Dermis microvascular lymphatic vessel endothelial cell (primary cell): ENCODE data around the gene OGDH. TPM values are rescaled to one million over a fixed set of nuclear protein-coding genes. Genes with fewer than 3 reads are reported as not detected.

ENCODE experiments used
- DNase-seq, 2 donors: peaks; one replicate each; pipeline versions ENCODE4 v3.0.0 to v3.0.0-alpha.2; 2010; ENCODE audit warnings: low read depth in 2 of 2
- total RNA-seq: library from RNA; depleted of rRNA; stranded (reverse); fragments of >200 nt; gene quantifications from 2 replicates; pipeline ENCODE4 v1.2.1, GENCODE V29; 2014

The OGDH gene
- total RNA-seq, 1 donor from 2014 or later, result 43.0 TPM

DNA sequence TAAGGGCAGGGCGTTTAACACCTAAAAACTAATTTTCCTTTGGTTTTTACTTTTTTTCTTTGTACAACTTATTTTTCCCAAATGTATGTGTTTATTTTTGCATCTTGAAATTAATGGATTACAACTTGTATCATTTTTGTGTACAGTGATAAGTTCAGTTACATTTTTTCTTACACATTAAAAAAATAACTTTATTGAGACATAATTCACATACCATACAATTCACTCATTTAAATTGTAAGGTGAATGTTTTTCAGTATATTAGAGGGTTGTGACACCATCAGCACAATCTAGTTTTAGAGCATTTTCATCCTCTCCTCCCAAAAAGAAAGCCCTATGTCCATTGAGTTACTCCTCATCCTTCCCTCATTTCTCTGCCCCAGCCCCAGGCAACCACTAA is 11.6 kb downstream of the OGDH start:
- DNase-seq, result no peak

DNA sequence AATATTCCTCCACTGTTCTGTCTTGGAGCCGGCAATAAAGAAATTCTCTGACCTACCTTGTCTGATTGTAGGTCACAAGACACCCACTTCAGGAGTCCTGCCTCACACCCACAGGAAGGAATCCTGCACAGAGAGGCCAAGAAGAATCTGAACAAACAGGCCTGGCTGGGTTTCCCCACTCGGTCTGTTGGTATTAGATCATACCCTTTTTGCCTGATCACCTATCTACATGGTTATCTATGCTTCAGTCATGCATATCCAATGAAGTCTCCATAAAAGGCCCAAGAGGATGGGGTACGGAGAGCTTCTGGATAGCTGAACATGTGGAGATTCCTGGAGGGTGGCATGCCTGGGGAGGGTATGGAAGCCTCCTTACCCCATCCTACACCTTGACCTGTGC is 12.3 kb downstream of the OGDH start:
- no peak for DNase-seq

DNA sequence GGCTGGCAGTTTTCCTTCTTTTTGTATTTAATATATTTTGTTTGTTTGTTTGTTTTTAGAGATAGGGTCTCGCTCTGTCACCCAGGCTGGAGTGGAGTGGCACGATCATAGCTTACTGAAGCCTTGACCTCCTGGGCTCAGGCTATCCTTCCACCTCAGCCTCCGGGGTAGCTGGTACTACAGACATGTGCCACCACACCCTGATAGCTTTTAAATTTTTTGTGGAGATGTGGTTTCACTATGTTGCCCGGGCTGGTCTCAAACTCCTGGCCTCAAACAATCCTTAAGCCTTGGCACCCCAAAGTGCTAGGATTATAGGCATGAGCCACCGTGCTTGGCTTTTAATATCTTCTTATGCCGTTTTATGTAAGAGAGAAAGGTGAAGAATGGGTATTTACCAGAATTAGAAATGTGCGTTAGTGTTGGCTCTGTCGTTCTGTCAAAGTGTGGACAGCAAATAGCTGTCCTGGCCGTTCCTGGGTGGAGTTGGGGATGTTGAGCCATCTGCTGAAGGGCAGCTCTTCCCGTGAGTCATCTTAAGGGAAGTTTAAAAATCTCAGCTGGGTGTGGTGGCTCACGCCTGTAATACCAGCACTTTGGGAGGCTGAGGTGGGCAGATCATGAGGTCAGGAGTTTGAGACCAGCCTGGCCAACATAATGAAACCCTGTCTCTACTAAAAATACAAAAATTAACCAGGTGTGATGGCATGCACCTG is 14.8 kb downstream of the OGDH start:
- peak in 1 of 2 donors; percentile 58 for DNase-seq

DNA sequence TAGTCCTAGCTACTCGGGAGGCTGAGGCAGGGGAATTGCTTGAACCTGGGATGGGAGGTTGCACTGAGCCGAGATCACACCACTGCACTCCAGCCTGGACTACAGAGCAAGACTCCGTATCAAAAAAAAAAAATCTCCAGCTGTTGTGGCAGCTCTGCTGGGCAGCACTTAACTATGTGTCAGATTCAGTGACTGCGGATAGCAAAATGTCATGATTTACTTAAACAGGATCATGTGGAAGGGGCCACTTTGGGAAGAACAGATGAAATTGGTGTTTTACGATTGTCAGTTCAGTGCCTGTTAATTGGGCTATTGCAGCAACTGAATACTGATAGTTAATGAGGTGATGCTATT is 15.3 kb downstream of the OGDH start:
- DNase-seq, result no peak

DNA sequence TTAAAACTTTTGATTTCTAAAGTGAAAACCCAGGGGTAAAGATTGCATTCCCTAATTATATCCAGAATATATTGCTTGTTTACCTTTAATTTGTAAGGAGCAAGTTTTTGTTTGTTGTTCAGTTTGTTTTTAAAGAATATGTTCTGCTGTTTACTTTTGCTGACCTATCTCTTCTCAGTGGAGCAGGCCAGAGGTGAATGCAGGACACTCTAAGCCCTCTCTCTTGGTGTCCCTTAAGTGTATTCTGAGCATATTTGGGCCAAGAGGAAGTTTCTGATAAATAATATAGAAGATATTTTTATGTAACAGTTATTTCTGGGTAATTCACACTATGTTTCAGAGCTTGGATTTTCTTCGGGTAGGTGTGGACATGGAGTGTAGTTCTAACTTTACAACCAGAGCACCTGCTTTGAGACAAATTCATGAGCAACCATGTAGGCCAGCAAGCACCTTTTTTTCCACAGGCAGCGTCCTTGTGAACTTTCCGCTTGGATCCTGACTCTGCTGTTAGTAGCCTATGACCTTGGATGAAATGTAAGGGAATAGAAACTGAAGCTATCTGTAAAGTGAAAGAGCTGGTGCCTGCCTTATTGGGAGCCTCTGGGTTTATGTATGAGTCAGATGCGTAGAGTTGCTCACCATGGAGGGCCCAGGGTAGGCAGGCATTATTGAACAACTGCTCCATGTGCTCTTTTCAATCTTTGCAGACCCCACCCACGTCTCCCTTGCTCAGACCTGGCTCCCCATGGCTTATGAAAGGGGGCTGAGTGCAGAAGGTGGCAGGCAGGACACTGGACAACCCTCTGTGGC is 16.1 kb downstream of the OGDH start:
- DNase-seq, result no peak

DNA sequence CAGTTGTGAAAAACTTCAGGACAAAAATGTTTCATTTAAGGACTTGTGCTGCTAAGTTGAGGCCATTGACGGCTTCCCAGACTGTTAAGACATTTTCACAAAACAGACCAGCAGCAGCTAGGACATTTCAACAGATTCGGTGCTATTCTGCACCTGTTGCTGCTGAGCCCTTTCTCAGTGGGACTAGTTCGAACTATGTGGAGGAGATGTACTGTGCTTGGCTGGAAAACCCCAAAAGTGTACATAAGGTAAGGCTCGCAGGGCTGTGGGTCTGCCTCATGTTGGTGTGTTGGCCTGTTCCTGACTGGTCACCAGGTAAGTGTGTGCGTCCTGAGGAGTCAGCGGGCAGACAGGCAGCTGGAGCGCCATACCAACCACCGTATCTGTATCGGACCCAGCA is 17.9 kb downstream of the OGDH start:
- DNase-seq, result no peak

DNA sequence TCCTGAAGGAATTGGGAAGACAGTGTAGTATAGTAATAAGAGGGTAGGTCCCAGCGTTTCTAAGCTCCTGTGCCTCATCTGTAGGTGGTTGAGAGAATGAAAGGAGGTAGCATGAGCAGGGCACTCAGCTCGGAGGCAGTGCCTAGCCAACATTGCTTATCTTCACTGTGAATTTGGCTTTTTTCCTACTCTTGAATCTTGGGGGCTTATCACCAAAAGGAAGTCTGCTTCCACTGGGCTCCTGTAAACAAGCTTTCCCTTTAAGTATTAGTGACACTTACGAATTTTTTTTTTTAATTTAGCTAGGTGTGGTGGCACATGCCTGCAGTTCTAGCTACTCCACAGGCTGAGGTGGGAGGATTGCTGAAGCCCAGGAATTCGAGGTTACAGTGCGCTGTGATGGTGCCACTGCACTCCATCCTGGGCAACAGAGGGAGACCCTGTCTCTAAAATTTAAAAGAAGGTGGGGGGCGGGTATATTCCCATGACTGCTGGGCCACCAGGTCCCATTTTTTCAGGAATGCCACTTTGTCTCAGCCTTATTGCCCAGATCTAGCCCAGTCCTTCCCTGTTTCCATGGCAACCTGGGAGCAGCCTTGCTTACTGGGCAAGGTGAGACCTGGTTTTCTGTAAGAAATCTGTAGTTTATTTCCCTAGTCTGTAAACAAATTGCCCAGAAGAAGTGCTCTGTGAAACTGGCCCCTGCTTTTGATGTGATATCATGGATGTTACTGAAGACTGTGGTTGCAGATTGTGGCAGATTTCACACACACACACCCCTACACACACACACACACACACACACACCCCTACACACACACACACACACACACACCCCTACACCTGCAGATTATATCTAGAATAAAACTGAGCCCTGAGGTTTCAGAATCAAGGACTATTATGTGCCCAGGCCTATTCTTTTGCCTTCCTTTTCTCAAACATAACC is 19.4 kb downstream of the OGDH start:
- no peak for DNase-seq

DNA sequence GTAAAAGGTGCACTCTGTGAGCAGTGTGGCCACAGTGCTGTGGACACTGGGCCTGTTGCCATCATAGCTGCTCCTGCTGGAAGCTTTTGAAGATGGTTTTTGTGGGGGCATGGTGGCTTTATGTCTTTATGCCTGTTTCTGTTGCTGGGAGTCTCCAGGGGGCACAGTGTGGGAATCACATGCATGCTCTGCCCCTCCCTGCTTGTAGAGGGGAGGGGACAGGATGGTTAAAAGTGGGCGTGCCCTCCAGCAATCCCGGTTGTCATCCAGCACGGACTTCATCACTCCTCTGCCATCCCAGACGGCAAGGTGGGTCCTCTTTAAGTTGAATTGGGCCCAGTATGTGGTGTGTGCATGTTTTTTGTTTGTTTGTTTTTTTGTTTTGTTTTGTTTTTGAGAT is 20.2 kb downstream of the OGDH start:
- no peak for DNase-seq

DNA sequence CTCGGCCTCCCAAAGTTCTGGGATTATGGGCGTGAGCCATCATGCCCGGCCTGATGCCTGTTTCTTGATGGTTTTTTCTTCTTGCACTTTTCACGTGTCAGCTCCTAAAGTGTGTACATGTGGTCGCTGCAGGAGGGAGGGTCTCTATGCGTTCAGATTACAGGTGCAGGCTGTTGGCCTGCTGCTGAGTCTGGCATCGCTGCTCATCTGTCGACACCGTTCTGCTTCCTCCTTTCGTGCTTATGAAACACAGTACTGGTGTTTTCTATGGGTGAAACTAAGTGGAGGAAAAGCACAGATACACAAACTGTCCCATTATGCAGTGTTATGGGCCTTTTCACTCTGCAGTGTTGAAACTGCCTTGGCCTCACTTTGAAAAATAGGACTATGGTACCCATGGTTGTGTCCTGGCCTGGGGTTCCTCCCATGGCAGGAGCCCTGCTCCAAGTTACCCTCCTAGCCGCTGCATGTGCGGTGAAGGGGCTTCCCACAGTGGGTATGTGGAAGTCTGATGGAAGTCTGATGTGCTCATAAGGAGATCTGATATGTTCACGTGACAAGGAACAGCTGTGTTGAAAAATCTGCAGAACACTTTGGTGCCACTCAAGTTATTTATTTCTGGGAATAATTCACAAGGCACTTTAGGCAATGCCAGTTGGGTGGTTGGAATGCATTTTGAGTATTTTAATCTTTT is 23.5 kb downstream of the OGDH start:
- no peak for DNase-seq

DNA sequence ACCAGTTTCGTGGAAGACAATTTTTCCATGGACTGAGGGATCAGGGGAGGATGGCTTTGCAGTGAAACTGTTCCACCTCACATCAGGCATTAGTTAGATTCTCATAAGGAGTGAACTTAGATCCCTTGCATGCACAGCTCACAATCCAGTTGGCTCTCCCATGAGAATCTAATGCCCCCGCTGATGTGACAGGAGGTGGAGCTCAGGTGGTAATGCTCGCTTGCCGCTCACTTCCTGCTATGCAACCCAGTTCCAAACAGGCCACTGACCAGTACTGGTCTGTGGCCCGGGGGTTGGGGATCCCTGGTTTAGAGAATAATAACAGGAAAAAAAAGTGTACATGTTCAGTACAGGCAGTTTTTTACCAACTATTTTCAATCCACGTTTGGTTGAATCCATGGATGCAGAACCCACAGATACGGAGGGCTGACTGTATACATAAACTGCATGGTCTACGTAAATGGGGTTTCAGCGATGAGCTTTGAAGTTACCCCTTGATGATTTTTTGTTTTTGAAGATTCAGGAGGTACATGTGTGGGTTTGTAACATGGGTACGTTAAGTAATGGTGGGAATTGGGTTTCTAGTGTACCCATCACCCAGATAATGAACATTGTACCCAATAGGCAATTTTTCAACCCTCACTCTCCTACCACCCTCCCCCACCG is 24.5 kb downstream of the OGDH start:
- DNase-seq, result no peak

DNA sequence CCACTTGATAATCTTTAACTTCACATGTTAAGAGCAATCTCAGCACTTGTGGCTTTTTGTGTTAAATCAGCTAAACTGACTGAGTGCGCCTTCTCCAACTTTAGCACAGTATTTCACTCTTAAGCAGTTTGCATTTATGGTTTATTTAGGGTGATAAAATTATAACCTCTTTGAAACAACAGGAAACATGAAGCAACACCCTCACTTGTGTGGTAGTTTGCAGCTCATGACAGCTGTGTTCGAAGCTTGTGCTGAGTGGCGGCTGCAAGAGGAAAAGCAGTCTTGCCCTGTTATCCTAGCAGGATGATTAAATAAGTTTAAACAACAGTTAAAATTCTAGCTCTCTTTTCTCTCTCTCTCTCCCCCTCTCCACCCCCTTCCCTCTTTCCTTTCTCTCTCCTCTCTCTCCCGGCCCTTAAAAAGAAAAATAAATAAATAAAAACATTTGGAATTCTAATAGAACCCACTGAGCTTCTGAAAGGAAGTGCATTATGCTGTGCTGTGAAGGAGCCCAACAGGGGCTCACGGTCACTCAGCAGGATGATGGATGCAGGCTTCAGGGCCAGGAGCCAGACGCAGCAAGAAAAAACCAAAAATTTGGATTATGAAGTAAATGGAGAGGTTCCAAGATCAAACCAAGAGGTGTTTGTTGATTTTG is 25.2 kb downstream of the OGDH start:
- DNase-seq, result peak in 1 of 2 donors; percentile 54

DNA sequence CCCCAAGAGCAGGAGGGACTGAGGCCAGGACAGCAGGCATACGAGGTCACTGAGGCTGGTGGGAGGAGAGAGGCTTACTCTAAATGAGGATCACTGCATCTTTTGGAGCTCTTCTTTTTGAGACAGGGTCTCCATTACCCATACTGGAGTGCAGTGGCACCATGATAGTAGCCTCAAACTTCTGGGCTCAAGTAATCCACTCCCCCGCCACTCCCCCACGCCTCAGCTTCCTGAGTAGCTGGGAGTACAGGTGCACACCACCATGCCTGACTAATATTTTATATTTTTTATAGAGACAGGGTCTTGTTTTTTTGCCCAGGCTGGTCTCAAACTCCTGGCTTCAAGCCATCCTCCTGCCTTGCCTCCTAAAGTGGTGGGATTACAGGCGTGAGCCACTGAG is 25.8 kb downstream of the OGDH start:
- DNase-seq, result no peak

DNA sequence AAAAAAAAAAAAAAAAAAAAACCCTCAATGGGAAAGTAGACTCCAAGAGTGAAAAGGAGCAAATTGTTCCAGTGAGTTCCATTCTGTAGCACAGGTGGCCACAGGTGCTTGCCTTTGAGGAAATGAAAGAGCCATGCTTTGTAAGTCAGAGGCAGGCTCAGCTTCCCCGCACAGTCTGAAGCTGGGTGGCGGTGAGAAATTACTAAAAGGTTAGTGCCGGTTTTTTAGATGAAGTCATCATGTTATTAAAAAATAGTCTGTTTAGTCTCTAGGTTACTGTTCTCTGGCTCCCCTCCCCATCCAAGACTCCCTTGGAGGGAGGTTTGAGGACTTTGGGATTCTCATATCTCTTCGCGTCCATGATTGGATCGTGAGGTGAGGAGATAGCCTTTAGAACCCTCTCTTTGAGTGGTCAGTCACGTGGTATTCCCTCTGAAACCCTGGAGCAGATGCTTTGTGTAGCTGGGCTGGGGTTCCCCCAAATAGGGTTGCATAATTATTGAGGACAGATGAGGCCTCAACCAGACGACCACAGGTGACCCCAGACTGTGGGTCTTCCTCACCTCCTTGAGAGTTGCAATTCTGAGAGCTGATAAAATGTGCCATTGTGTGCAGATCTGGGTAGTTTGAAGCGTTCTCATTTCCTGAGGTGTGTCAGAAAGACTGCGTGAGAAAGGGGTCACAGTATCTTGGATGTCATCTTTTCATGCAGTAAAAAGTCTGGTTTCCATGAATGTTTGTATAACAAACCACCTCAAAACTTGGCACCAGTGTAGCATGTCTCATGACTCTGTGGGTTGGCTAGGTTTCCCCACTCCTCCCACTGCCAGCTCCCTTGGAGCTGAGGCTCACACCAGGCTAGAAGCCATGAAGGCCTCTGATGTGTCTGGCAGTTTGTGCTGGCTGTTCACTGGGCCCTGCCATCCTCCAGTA is 27.1 kb downstream of the OGDH start:
- DNase-seq, result peak; percentile 88 to 96

DNA sequence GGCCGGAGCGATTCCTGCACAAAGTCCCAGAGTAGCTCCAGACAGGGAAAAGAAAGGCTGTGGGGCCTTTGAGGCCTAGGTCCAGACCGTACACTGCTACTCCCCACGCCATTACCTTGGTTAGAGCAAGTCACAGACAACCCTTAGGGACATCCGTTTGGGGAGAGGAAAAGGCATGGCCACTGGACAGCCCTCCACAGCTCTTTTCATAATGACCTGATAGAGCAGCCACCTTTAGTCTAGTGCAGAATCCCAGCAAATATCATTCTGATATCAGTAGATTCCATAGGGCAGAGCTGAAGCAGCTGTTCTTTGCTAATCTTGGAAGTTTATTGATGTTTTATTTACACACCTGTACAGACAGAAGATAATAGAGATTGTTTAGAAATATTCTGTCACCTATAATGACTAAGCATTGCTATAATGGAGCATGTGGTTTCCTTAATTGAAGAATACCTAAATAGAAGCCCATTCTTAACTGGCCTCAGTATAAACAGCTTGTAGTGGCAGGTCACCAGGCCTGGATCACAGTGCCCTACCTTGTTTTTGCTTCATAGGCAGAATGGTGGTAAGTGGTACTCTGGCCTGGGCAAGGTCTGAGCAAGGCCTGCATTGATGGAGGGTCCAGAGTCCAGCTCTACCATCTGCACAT is 27.9 kb downstream of the OGDH start:
- DNase-seq, result peak in 1 of 2 donors; percentile 34

DNA sequence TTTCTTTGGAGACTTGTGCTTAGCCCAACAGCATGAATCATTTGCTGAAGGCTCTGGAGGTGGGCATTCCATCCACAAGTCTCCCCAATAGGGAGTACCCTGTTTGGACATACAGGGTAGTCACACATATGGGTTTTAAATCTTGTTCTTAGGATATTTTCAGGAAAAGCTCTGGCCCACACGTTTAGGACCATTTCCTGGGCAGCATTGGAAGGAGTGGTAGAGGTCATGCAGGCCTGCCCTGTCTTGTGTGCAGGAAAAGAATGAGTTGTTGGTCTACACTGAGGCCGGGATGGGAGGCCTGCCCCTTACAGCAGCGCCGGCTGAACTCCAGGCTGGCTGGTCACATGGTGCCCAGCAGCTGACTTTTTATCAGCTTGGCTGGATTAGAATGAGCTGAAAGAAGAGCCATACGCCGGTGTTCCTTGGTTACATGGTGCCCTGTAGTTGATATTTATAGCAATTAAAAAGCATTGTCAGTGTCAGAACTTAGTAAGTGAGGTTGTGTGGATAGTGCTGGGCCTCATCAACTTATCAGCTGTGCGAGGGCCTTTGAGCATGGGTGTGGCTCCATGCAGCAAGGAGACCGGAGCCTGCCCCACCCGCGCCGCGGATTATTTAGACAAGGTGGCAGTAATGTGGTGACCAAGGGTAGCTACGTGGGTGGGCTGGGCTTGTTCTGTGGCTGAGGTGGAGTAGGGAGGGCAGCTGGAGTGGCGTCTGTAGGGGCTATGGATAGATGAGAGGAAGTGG is 28.6 kb downstream of the OGDH start:
- peak in 1 of 2 donors; percentile 60 for DNase-seq

DNA sequence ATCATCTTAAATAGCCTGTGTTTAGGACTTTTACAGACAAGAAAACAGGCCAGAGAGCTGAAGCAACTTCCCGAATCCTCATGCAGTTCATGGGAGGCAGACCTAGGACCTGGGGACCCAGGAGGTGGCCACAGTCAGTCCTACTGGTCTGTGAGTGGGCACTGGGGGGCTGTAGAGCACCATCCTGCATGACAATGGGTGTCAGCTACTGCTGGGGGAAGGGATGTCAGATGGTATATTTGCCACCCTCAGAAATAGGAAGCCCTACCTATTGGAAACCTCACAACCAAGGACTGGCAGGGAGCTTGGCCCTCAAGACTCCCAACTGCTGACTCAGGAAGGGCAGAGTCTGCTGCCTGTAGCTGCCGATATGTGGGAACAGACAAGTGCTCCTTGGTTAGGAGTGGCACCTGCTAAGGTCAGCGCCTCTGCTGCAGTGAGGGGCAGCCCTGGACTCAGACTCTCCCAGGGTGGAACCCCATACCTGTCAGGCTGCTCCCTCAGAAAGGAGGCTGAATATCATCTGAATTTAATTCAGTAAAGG is 29.7 kb downstream of the OGDH start:
- DNase-seq, result no peak

DNA sequence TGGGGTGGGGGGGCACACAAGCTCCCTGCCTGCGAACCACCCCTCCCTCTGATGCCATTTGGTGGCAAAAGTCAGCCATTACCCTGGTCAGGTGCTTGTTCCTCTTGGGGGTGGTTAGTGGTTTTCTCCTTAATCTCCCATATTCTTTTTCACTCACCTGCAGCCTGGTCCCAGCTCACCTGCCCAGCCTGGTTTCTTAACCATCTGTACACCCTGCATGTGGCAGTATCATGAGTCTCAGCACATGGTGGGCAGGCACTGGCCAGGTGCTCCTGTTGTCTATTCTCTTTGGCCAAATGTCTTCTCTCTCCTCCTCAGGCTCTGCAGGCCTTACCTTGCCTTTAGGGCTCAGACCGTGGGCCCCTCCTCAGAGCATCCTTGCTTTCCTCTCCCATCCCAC is 30.5 kb downstream of the OGDH start:
- DNase-seq, result no peak
